NOMO-1 treated with DMSO at 0.1 percent for 48 hours (cell line): ENCODE results near the gene PLIN4.

Experiments used
- DNase-seq: peaks from one replicate; lab custom pipeline; 2025; ENCODE audit not compliant: unreplicated experiment; lab: John Stamatoyannopoulos, UW

PLIN4 gene

GRCh38 chr19:4456843-4457653 is 61.2 kb downstream of the PLIN4 start:
- no peak for DNase-seq

- peak; percentile 50 for DNase-seq
Observed at GRCh38 chr19:4456476-4456842, 61.8 kb downstream of the PLIN4 start.

DNA sequence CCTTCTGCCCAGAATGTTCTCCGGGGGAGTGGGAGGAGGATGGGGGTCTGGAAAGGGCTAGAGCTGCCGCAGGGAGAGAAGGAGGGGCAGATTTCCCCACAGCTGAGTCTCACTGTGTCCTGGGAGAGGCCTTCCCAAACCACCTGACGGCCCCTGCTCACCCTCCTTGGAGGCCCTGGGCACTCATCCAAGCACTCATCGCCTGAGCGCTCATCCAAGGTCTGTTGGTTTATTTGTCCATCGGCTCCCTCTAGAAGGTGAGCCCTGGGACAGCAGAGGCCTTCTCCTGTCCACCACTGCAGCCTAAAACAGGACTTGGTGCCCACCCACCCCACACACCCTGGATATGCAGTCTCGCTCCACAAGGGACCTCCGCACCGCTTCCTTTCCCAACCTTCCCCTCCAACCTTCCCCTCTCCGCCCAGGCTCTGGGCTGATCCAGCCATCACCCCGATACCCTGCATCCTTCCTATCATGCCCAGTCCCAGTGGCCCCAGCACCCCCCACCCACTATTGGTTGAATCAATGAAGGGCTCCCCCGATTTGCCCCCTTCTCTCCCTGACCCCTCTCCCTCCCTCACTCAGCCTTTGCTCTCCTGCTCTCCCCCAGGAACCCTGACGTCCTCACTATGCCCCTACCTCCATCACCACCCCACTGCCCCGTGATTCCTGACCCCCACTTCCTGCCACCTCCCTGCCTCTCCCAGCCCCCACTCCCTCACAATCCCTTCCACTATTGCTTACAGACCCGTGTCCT is 62.4 kb downstream of the PLIN4 start:
- DNase-seq, result no peak

DNA sequence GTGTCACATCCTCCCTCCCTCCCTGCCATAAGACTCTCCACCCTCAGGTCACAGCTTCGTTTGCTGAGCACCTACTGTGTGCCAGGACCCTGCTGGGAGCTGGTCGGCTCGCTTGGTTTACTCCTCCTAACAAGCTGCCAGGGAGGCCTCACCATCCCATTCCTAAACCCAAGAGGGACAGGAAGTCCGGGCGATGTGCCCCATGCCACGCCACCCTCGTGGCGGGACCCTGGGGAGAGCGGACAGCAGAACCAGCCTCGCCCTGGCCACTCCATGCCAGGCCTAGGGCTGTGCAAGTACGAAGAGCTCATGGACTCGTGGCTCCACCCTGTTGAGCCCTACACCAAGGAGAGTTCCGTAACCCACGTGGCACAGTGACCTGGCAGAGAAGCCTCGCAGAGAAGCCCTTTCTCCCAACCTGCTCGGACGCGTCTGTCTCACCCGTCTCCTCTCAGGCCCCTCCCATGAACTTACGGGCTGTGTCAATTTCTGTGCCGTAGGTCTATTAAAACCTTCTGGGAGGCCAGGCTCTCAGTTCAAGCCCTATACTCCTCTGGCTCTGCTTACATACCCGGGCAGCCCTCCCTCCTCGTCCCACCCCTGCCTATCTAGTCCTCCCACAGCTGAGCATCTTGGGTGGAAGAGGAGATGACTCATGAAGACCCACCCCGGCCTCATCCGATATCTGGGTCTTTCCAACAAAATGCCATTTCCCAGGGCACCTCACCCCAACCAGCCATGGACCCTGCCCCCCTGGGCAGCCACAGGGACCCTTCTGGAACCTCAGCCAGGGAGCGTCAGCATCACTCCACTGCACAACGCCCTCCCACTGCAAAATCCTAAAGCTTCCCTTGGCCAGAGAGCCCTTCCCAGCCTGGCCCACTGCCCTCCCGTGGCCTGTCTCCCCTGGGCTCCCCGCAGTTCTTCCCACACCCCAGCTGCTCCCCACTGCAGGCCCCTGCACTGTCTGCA is 63.3 kb downstream of the PLIN4 start:
- DNase-seq, result no peak

GRCh38 chr19:4453232-4454179 is 64.8 kb downstream of the PLIN4 start:
- DNase-seq, result no peak

- DNase-seq, result no peak
Observed at GRCh38 chr19:4452230-4452990, 65.9 kb downstream of the PLIN4 start.
